ENCODE measurements around the gene PTPRN2. TPM values are rescaled to one million over a fixed set of nuclear protein-coding genes. Genes with fewer than 3 reads are reported as not detected.
"Not testable (repeated sequence)": the region's sequence is repeated elsewhere in the genome, so short reads cannot be mapped to it uniquely, and the experiment has no call there.

Gene PTPRN2
- total and polyA plus RNA-seq, 2 of the 13 experiments (the other 11 are each of a cell fraction or from before 2014, with no cell fraction given): 2.5 to 24.2 TPM

DNA sequence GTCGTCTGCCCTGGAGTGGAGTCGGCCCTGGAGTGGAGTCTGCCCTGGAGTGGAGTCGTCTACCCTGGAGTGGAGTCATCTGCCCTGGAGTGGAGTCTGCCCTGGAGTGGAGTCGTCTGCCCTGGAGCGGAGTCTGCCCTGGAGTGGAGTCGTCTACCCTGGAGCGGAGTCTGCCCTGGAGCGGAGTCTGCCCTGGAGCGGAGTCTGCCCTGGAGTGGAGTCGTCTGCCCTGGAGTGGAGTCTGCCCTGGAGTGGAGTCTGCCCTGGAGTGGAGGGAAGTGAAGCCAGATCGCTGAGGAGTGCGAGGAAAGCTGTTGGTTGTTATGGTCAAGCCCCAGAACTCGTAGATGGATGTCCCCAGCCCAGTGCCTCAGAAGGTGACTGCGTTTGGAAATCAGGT, 63.3 kb downstream of the PTPRN2 start (continued):
- TF ChIP-seq MTA1 (CRISPR knock-in tag; IDR thresholded peaks at IDR 0.05; ENCODE audit: borderline replicate concordance): 0 out of 2 replicates have a peak, but pooled peaks have one; percentile 32
- 0 out of 2 replicates have a peak, but pooled peaks have one; percentile 42 for TF ChIP-seq AKAP8 (CRISPR knock-in tag; IDR thresholded peaks at IDR 0.05)
- TF ChIP-seq UBTF (CRISPR knock-in tag; IDR thresholded peaks at IDR 0.05): peak; percentile 31
- TF ChIP-seq LCORL (IDR thresholded peaks at IDR 0.05): not testable (repeated sequence)
- TF ChIP-seq LCORL (CRISPR knock-in tag; IDR thresholded peaks at IDR 0.05): 0 out of 2 replicates have a peak, but pooled peaks have one; percentile 17
- 0 out of 2 replicates have a peak, but pooled peaks have one; percentile 20 for TF ChIP-seq ZNF329 (CRISPR knock-in tag; IDR thresholded peaks at IDR 0.05; ENCODE audit: low read depth)
- TF ChIP-seq ZZZ3 (CRISPR knock-in tag; IDR thresholded peaks at IDR 0.05; ENCODE audit: borderline replicate concordance): peak; percentile 70; the same call in 1 of the 2 replicates
- TF ChIP-seq, protein P1, sequence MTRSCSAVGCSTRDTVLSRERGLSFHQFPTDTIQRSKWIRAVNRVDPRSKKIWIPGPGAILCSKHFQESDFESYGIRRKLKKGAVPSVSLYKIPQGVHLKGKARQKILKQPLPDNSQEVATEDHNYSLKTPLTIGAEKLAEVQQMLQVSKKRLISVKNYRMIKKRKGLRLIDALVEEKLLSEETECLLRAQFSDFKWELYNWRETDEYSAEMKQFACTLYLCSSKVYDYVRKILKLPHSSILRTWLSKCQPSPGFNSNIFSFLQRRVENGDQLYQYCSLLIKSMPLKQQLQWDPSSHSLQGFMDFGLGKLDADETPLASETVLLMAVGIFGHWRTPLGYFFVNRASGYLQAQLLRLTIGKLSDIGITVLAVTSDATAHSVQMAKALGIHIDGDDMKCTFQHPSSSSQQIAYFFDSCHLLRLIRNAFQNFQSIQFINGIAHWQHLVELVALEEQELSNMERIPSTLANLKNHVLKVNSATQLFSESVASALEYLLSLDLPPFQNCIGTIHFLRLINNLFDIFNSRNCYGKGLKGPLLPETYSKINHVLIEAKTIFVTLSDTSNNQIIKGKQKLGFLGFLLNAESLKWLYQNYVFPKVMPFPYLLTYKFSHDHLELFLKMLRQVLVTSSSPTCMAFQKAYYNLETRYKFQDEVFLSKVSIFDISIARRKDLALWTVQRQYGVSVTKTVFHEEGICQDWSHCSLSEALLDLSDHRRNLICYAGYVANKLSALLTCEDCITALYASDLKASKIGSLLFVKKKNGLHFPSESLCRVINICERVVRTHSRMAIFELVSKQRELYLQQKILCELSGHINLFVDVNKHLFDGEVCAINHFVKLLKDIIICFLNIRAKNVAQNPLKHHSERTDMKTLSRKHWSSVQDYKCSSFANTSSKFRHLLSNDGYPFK (CRISPR knock-in tag; IDR thresholded peaks at IDR 0.05; ENCODE audit: borderline replicate concordance): peak; percentile 45; the same call in 1 of the 2 replicates
- peak; percentile 78 for TF ChIP-seq SKI (IDR thresholded peaks at IDR 0.05; ENCODE audit: partially characterized antibody)
- TF ChIP-seq POGZ (CRISPR knock-in tag; IDR thresholded peaks at IDR 0.05): peak; percentile 91
- peak; percentile 50; the same call in 1 of the 2 replicates for TF ChIP-seq ZNF441 (CRISPR knock-in tag; IDR thresholded peaks at IDR 0.05; ENCODE audit: borderline replicate concordance)
- TF ChIP-seq SALL1 (CRISPR knock-in tag; IDR thresholded peaks at IDR 0.05): peak; percentile 41; the same call in 1 of the 2 replicates
- TF ChIP-seq, protein P2, sequence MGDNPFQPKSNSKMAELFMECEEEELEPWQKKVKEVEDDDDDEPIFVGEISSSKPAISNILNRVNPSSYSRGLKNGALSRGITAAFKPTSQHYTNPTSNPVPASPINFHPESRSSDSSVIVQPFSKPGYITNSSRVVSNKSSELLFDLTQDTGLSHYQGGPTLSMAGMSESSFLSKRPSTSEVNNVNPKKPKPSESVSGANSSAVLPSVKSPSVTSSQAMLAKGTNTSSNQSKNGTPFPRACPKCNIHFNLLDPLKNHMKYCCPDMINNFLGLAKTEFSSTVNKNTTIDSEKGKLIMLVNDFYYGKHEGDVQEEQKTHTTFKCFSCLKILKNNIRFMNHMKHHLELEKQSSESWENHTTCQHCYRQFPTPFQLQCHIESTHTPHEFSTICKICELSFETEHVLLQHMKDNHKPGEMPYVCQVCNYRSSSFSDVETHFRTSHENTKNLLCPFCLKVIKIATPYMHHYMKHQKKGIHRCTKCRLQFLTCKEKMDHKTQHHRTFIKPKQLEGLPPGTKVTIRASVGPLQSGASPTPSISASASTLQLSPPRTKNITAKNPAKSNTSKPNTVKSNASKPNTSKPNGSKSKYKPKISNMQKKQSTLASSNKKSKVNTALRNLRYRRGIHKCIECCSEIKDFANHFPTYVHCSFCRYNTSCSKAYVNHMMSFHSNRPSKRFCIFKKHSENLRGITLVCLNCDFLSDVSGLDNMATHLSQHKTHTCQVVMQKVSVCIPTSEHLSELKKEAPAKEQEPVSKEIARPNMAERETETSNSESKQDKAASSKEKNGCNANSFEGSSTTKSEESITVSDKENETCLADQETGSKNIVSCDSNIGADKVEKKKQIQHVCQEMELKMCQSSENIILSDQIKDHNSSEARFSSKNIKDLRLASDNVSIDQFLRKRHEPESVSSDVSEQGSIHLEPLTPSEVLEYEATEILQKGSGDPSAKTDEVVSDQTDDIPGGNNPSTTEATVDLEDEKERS (CRISPR knock-in tag; IDR thresholded peaks at IDR 0.05): peak; percentile 65; the same call in 1 of the 2 replicates
- peak; percentile 33; the same call in 1 of the 2 replicates for TF ChIP-seq TFAP4 (IDR thresholded peaks at IDR 0.05; ENCODE audit: borderline replicate concordance, low read depth)
- peak; percentile 19; the same call in 1 of the 3 replicates for TF ChIP-seq MXI1 (IDR thresholded peaks at IDR 0.05; ENCODE audit: borderline replicate concordance, low read depth, low read length)
- TF ChIP-seq ZFP41 (CRISPR knock-in tag; IDR thresholded peaks at IDR 0.05; ENCODE audit: borderline replicate concordance): peak; percentile 34; the same call in 1 of the 2 replicates
- peak; percentile 87; the same call in 1 of the 2 replicates for TF ChIP-seq ZNF556 (CRISPR knock-in tag; IDR thresholded peaks at IDR 0.05; ENCODE audit: borderline replicate concordance)
